ENCODE measurements around the gene LMAN1L.

LMAN1L gene

DNA sequence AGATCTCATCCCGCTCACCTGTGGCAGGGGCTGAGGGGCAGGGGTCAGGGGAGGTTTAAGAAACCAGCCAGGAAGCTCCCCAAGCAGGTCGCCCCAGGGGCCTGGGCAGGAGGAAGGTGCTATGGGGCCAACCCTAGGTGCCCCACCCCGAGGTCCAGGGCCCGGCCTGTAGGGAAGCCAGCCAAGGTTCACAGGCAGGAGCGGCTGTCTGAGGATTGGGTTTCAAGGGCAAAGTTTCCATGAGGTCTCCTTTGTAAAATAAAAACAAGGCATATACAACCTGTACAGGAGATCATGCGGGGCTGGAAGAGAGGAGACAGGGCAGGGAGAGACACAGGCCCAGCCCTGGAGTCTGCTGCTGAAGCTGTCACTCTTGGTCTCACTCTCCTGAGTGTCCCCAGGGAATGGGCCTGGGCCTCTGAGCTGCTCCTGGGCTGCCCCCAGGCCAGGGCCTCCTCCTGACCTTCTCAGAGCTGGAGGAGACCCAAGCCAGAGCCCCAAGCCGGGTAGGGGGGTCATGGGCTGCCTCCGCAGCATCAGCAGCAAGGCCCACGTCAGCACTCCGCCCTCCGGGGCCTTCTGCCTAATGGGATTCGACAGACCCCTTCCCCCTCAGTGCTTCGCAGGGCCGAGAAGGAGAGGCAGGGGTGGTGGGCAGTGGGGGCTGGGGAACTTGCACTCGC is 19.3 kb downstream of the LMAN1L start:
- TF ChIP-seq FOXP2 (optimal IDR thresholded peaks at IDR 0.05; ENCODE audit: borderline replicate concordance, extremely low read depth, extremely low read length, insufficient read depth) (no peak), SIN3A (IDR thresholded peaks at IDR 0.05; ENCODE audit: borderline replicate concordance, insufficient read depth, low read length) (no peak), TAF1 (IDR thresholded peaks at IDR 0.05; ENCODE audit: borderline replicate concordance, insufficient read depth, low read length) (no peak), POLR2AphosphoS5 (IDR thresholded peaks at IDR 0.05; ENCODE audit: low read depth, low read length) (no peak)
- TF ChIP-seq, protein P1, sequence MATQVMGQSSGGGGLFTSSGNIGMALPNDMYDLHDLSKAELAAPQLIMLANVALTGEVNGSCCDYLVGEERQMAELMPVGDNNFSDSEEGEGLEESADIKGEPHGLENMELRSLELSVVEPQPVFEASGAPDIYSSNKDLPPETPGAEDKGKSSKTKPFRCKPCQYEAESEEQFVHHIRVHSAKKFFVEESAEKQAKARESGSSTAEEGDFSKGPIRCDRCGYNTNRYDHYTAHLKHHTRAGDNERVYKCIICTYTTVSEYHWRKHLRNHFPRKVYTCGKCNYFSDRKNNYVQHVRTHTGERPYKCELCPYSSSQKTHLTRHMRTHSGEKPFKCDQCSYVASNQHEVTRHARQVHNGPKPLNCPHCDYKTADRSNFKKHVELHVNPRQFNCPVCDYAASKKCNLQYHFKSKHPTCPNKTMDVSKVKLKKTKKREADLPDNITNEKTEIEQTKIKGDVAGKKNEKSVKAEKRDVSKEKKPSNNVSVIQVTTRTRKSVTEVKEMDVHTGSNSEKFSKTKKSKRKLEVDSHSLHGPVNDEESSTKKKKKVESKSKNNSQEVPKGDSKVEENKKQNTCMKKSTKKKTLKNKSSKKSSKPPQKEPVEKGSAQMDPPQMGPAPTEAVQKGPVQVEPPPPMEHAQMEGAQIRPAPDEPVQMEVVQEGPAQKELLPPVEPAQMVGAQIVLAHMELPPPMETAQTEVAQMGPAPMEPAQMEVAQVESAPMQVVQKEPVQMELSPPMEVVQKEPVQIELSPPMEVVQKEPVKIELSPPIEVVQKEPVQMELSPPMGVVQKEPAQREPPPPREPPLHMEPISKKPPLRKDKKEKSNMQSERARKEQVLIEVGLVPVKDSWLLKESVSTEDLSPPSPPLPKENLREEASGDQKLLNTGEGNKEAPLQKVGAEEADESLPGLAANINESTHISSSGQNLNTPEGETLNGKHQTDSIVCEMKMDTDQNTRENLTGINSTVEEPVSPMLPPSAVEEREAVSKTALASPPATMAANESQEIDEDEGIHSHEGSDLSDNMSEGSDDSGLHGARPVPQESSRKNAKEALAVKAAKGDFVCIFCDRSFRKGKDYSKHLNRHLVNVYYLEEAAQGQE (IDR thresholded peaks at IDR 0.05; ENCODE audit: insufficient read depth in 1 of 2, low read depth in 2 of 2, low read length in 2 of 2) = no peak

DNA sequence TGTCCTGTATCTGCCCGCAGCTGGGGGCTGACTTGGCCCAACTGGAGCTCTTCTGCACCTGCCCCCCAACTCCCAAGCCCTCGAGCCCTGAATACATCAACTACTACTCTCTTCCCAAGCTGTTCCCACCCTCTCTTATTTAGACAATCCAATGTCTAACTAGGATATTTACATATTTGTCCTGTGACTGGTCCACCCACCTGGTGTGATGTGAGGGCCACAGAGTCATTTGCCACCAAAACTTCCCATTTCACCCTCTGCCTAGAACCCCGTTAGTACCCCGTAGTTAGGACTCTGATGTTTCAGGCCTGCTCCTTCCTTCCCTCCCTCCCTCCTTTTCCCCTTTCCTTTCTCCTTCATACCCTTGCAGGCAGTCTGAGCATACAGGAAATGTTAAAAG is 20.2 kb downstream of the LMAN1L start:
- TF ChIP-seq SIN3A (IDR thresholded peaks at IDR 0.05; ENCODE audit: borderline replicate concordance, insufficient read depth, low read length) = no peak
- TF ChIP-seq TAF1 (IDR thresholded peaks at IDR 0.05; ENCODE audit: borderline replicate concordance, insufficient read depth, low read length) = no peak
- no peak for TF ChIP-seq POLR2AphosphoS5 (IDR thresholded peaks at IDR 0.05; ENCODE audit: low read depth, low read length)
- TF ChIP-seq FOXP2 (optimal IDR thresholded peaks at IDR 0.05; ENCODE audit: borderline replicate concordance, extremely low read depth, extremely low read length, insufficient read depth) = no peak
- TF ChIP-seq, protein P1 (IDR thresholded peaks at IDR 0.05; ENCODE audit: insufficient read depth in 1 of 2, low read depth in 2 of 2, low read length in 2 of 2) = no peak

DNA sequence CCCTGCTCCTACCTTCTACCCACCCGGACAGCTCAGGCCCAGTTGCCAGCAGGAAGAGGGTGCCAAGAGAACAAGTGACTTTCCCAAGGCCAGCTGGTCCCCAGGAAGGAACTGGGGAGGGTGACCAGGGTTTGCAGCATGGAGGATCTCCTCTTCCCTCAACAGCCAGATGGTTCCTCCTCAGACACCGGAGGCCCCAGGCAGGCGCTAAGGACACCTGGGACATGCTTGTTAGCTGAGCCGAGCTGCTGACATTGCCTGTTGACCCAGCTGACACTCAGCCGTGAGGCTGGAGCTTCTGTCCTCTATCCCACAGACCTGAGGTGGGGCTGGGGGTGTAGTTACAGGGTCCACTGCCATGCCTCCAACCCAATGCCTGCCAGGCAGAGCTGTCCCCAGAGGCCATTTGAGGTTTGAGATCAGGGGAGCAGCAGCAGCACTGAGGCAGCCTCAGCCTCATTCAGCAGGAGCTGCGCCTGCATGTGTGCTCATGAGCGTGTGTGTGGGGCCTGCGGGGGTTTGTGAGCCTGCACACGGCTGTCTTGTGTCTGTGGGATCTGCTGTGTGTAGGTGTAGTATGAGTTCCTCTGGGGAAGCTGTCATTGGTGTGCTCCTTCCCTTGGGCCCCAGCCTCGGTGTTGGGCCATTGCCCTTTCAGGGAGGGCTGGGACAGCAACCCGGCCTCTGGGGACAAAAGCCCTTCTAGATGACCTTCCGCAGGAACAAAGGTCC is 20.9 kb downstream of the LMAN1L start:
- no peak for TF ChIP-seq TAF1 (IDR thresholded peaks at IDR 0.05; ENCODE audit: borderline replicate concordance, insufficient read depth, low read length)
- no peak for TF ChIP-seq SIN3A (IDR thresholded peaks at IDR 0.05; ENCODE audit: borderline replicate concordance, insufficient read depth, low read length)
- no peak for TF ChIP-seq POLR2AphosphoS5 (IDR thresholded peaks at IDR 0.05; ENCODE audit: low read depth, low read length)
- TF ChIP-seq, protein P1 (IDR thresholded peaks at IDR 0.05; ENCODE audit: insufficient read depth in 1 of 2, low read depth in 2 of 2, low read length in 2 of 2) = no peak
- TF ChIP-seq FOXP2 (optimal IDR thresholded peaks at IDR 0.05; ENCODE audit: borderline replicate concordance, extremely low read depth, extremely low read length, insufficient read depth) = no peak

DNA sequence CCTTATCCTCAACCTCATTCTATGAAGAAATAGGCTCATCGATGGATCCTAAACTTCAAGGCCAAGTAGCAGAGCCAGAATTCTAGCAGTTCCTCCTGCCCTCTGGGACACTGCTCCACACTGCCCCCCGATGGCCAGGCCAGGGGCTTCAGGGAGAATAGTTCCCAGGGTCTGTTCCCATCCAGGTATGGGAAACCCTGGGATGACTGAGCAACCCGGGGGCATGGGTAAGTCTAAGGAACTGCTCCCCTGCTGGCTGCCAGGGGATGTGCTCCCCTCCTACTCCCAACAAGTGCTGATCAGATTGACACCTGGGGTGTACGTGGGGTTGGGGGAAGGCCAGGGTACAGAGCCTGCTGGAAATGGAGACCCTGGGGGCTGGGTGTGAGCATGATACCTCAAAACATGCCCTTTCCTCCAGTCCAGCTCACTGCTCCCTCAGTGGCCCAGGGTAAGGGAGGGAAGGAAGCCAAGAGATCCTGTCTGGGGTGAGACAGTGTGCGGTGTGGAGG is 22.7 kb downstream of the LMAN1L start:
- TF ChIP-seq, protein P1 (IDR thresholded peaks at IDR 0.05; ENCODE audit: insufficient read depth in 1 of 2, low read depth in 2 of 2, low read length in 2 of 2) = no peak
- TF ChIP-seq FOXP2 (optimal IDR thresholded peaks at IDR 0.05; ENCODE audit: borderline replicate concordance, extremely low read depth, extremely low read length, insufficient read depth) = no peak
- no peak for TF ChIP-seq POLR2AphosphoS5 (IDR thresholded peaks at IDR 0.05; ENCODE audit: low read depth, low read length)
- TF ChIP-seq SIN3A (IDR thresholded peaks at IDR 0.05; ENCODE audit: borderline replicate concordance, insufficient read depth, low read length) = no peak
- no peak for TF ChIP-seq TAF1 (IDR thresholded peaks at IDR 0.05; ENCODE audit: borderline replicate concordance, insufficient read depth, low read length)
